HepG2 (cell line): ENCODE data around the gene TSEN34.
"Not testable (repeated sequence)": the region's sequence is repeated elsewhere in the genome, so short reads cannot be mapped to it uniquely, and the experiment has no call there.

Source experiments
- ELF1 ChIP-seq: sonication (generic); formaldehyde crosslinking; IDR thresholded peaks from 2 replicates; pipeline ENCODE4 v1.4.0; 2020; ENCODE audit warnings: missing genetic modification reagents
- GTF2F1 ChIP-seq: fragments of 150-350 bp; IDR thresholded peaks from 2 replicates; pipeline ENCODE4 v1.6.1; 2014; ENCODE audit warnings: low read length
- PITX1 ChIP-seq: sonication (generic); formaldehyde crosslinking; IDR thresholded peaks from 2 replicates; pipeline ENCODE4 v1.5.1; 2020; ENCODE audit warnings: mild to moderate bottlenecking, missing genetic modification reagents
- TAF1 ChIP-seq: sonication (generic); formaldehyde crosslinking; IDR thresholded peaks from 2 replicates; pipeline ENCODE4 v1.4.0; 2020; ENCODE audit warnings: missing genetic modification reagents
- ZFX ChIP-seq: sonication (generic); formaldehyde crosslinking; IDR thresholded peaks from 2 replicates; pipeline ENCODE4 v1.4.0; 2020; ENCODE audit warnings: mild to moderate bottlenecking, low read depth, missing genetic modification reagents, moderate library complexity
- ZNF577 ChIP-seq: sonication (generic); formaldehyde crosslinking; IDR thresholded peaks from 2 replicates; pipeline ENCODE4 v1.4.0; 2020; ENCODE audit warnings: mild to moderate bottlenecking, low read depth, missing genetic modification reagents, borderline replicate concordance
- TF ChIP-seq, protein P1 (sequence below): sonication (generic); formaldehyde crosslinking; IDR thresholded peaks from 2 replicates; pipeline ENCODE4 v1.4.0; 2020; ENCODE audit warnings: missing genetic modification reagents
- TF ChIP-seq, protein P2 (sequence below): sonication (generic); formaldehyde crosslinking; IDR thresholded peaks from 2 replicates; pipeline ENCODE4 v1.5.0; 2020; ENCODE audit warnings: mild to moderate bottlenecking, missing genetic modification reagents, moderate library complexity

DNA sequence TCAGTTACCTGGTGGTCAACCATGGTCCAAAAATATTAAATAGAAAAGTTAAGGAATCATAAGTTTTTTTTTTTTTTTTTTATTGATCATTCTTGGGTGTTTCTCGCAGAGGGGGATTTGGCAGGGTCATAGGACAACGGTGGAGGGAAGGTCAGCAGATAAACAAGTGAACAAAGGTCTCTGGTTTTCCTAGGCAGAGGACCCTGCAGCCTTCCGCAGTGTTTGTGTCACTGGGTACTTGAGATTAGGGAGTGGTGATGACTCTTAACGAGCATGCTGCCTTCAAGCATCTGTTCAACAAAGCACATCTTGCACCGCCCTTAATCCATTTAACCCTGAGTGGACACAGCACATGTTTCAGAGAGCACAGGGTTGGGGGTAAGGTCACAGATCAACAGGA, 23.1 kb downstream of the TSEN34 start:
- not testable (repeated sequence) for TF ChIP-seq ELF1 (CRISPR knock-in tag); TAF1 (CRISPR knock-in tag); GTF2F1; ZFX (CRISPR knock-in tag); PITX1 (CRISPR knock-in tag); ZNF577
- TF ChIP-seq, protein P1, sequence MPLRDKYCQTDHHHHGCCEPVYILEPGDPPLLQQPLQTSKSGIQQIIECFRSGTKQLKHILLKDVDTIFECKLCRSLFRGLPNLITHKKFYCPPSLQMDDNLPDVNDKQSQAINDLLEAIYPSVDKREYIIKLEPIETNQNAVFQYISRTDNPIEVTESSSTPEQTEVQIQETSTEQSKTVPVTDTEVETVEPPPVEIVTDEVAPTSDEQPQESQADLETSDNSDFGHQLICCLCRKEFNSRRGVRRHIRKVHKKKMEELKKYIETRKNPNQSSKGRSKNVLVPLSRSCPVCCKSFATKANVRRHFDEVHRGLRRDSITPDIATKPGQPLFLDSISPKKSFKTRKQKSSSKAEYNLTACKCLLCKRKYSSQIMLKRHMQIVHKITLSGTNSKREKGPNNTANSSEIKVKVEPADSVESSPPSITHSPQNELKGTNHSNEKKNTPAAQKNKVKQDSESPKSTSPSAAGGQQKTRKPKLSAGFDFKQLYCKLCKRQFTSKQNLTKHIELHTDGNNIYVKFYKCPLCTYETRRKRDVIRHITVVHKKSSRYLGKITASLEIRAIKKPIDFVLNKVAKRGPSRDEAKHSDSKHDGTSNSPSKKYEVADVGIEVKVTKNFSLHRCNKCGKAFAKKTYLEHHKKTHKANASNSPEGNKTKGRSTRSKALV (CRISPR knock-in tag) = not testable (repeated sequence)
- TF ChIP-seq, protein P2, sequence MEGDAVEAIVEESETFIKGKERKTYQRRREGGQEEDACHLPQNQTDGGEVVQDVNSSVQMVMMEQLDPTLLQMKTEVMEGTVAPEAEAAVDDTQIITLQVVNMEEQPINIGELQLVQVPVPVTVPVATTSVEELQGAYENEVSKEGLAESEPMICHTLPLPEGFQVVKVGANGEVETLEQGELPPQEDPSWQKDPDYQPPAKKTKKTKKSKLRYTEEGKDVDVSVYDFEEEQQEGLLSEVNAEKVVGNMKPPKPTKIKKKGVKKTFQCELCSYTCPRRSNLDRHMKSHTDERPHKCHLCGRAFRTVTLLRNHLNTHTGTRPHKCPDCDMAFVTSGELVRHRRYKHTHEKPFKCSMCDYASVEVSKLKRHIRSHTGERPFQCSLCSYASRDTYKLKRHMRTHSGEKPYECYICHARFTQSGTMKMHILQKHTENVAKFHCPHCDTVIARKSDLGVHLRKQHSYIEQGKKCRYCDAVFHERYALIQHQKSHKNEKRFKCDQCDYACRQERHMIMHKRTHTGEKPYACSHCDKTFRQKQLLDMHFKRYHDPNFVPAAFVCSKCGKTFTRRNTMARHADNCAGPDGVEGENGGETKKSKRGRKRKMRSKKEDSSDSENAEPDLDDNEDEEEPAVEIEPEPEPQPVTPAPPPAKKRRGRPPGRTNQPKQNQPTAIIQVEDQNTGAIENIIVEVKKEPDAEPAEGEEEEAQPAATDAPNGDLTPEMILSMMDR (CRISPR knock-in tag) = not testable (repeated sequence)
